ENCODE results near the gene EFEMP1. TPM values are rescaled to one million over a fixed set of nuclear protein-coding genes. Genes with fewer than 3 reads are reported as not detected.

Gene EFEMP1
- total RNA-seq, 1 donor from 2014 or later: 40.7 TPM

DNA sequence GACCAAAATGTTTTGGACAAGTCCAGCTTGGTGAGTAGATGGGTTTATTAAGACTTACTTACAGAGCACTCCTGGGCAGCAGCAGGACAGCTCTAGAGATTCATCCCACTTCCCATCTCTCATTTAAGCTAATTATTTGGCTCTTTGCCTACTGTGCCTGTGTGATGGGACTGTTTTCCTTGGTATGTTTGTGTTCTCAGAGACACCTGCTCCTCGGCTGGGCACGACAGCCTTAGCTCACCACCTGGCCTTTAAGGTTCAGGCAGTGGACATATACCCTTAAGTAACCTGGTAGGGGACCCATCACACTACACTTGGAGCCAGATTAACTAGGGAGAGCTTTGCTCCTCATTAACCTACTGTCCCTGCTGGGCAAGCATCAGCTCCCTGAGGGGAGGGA, 41.7 kb upstream of the EFEMP1 start:
- H3K27me3 ChIP-seq (ENCODE audit: control insufficient read depth, insufficient read depth, low read length): no peaks in the 10 kb centered on the region
- TF ChIP-seq, protein P1, sequence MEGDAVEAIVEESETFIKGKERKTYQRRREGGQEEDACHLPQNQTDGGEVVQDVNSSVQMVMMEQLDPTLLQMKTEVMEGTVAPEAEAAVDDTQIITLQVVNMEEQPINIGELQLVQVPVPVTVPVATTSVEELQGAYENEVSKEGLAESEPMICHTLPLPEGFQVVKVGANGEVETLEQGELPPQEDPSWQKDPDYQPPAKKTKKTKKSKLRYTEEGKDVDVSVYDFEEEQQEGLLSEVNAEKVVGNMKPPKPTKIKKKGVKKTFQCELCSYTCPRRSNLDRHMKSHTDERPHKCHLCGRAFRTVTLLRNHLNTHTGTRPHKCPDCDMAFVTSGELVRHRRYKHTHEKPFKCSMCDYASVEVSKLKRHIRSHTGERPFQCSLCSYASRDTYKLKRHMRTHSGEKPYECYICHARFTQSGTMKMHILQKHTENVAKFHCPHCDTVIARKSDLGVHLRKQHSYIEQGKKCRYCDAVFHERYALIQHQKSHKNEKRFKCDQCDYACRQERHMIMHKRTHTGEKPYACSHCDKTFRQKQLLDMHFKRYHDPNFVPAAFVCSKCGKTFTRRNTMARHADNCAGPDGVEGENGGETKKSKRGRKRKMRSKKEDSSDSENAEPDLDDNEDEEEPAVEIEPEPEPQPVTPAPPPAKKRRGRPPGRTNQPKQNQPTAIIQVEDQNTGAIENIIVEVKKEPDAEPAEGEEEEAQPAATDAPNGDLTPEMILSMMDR (IDR thresholded peaks at IDR 0.05; ENCODE audit: insufficient read depth, low read length, poor library complexity, severe bottlenecking): no peak
- no peak overlapping the region for H3K4me3 ChIP-seq (ENCODE audit: low read depth, low read length)
- no peaks in the 10 kb centered on the region for H3K36me3 ChIP-seq (ENCODE audit: control insufficient read depth, insufficient read depth, low read length)
- DNase-seq (ENCODE audit: low read depth): no peak

DNA sequence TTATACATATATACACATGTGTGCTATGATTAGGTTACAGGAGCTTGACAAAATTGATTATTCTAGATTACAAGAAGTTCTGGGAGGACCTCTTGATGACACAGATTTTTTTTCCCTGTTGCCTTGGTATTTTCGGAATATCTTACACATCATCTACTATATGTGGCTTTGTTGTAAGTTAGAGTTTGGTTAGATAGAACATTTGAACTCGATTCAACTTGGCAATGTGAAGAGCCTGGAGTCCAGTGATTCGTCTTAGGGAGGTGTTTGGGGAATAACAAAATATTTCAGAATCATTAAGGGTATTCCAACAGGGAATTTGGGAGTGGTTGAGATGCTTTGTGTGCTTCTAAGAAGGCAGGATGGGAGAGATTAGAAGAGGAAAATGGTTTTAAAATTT, 39.3 kb upstream of the EFEMP1 start:
- TF ChIP-seq, protein P1 (IDR thresholded peaks at IDR 0.05; ENCODE audit: insufficient read depth, low read length, poor library complexity, severe bottlenecking): no peak
- Histone ChIP-seq H3K4me3 (ENCODE audit: low read depth, low read length) (no peak overlapping the region), H3K36me3 (ENCODE audit: control insufficient read depth, insufficient read depth, low read length) (no peaks in the 10 kb centered on the region), H3K27me3 (ENCODE audit: control insufficient read depth, insufficient read depth, low read length) (no peaks in the 10 kb centered on the region)
- no peak for DNase-seq (ENCODE audit: low read depth)

DNA sequence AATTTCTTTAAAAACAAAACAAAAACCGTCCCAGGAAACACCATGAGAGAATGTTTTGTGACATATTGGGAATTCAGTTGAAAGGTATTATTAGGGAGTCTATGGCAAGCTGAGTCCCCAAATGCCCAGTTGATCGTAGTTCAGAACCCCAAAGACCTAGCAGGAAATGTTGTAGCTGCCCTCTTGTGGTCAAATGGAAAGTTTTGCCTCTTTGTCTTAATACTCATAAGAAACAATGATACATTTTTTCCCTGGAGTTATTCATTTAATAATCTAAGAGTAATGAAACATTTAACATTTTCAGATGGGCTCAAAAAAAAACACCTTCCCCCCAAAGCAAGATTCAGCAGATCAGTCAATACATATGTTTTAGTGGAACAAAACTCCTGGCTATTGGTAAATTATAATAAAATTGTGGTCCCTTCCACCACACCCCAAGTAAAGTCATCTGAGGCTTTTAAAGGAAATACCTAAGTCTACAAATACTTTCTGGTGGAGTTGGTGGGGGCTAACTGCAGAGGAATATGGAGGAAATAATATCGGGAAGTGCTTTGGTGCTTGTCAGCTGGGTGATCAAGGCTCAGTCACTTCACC, 37.8 kb upstream of the EFEMP1 start:
- no peak for DNase-seq (ENCODE audit: low read depth)
- TF ChIP-seq, protein P1 (IDR thresholded peaks at IDR 0.05; ENCODE audit: insufficient read depth, low read length, poor library complexity, severe bottlenecking): peak; percentile 59
- H3K4me3 ChIP-seq (ENCODE audit: low read depth, low read length): no peak overlapping the region
- H3K27me3 ChIP-seq (ENCODE audit: control insufficient read depth, insufficient read depth, low read length): no peaks in the 10 kb centered on the region
- no peaks in the 10 kb centered on the region for H3K36me3 ChIP-seq (ENCODE audit: control insufficient read depth, insufficient read depth, low read length)

DNA sequence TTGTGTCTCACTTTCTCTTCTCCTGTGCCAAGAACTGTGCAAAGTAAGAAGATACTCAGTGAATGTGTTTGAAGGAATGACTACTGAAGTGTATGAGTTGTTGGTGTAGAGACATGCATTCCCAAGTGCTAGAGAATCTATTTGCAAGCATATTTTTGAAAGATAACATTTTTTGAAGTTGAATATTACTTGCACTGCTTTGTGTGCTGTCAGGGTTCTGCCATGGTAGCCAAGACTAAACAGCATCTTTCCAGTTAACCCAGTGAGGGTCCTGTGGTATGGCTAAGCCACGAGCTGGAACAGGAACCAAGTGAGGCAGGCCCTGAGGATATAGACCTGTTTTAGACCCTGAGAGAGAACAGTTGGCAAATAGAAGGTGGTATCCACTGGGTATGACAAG, 35.2 kb upstream of the EFEMP1 start:
- no peak for DNase-seq (ENCODE audit: low read depth)
- Histone ChIP-seq H3K27me3 (ENCODE audit: control insufficient read depth, insufficient read depth, low read length) (no peaks in the 10 kb centered on the region), H3K4me3 (ENCODE audit: low read depth, low read length) (no peak overlapping the region), H3K36me3 (ENCODE audit: control insufficient read depth, insufficient read depth, low read length) (no peaks in the 10 kb centered on the region)
- TF ChIP-seq, protein P1 (IDR thresholded peaks at IDR 0.05; ENCODE audit: insufficient read depth, low read length, poor library complexity, severe bottlenecking): no peak

DNA sequence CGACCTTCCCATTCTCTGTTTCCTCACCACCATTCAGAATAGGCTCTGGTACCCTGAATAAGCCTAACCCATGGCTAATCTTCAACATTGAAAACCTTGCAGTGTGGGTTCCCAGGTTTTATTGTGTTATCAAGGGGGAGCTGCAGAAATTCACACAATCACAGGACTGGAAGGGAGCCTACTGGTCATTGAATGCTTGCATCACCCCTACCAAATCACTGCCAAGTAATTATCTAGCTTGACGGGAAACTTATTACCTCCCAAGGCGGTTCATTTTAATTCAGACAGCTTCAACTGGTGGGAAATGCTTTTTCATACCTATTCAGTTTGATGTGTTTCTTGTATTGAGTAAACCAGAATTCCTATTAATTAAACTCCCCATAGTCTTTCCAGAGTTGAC, 33.6 kb upstream of the EFEMP1 start:
- H3K27me3 ChIP-seq (ENCODE audit: control insufficient read depth, insufficient read depth, low read length): no peaks in the 10 kb centered on the region
- TF ChIP-seq, protein P1 (IDR thresholded peaks at IDR 0.05; ENCODE audit: insufficient read depth, low read length, poor library complexity, severe bottlenecking): no peak
- no peak overlapping the region for H3K4me3 ChIP-seq (ENCODE audit: low read depth, low read length)
- DNase-seq (ENCODE audit: low read depth): no peak
- H3K36me3 ChIP-seq (ENCODE audit: control insufficient read depth, insufficient read depth, low read length): no peaks in the 10 kb centered on the region

All from kidney epithelial cell (primary cell).